Mucosa of stomach (tissue), 1 donor: ENCODE results near the gene RUNDC3A.
"Not testable (repeated sequence)": the region's sequence is repeated elsewhere in the genome, so short reads cannot be mapped to it uniquely, and the experiment has no call there.

Source experiments
- H3K27me3 ChIP-seq: one replicate; pipeline ENCODE4 v1.7.0; 2013; ENCODE audit warnings: mild to moderate bottlenecking, low read length; ENCODE audit not compliant: control insufficient read depth, insufficient read depth
- H3K36me3 ChIP-seq: one replicate; pipeline ENCODE4 v1.7.0; 2013; ENCODE audit warnings: low read length; ENCODE audit not compliant: control insufficient read depth, insufficient read depth
- H3K4me1 ChIP-seq: one replicate; pipeline ENCODE4 v1.7.0; 2013; ENCODE audit warnings: mild to moderate bottlenecking, low read length; ENCODE audit not compliant: control insufficient read depth, insufficient read depth
- H3K4me3 ChIP-seq: one replicate; pipeline ENCODE4 v1.7.0; 2013; ENCODE audit warnings: low read length
- H3K9ac ChIP-seq: one replicate; pipeline ENCODE4 v1.7.0; 2013; ENCODE audit warnings: mild to moderate bottlenecking, low read length, moderate library complexity
- H3K9me3 ChIP-seq: one replicate; pipeline ENCODE4 v1.7.0; 2013; ENCODE audit warnings: mild to moderate bottlenecking, low read length, moderate library complexity; ENCODE audit not compliant: control insufficient read depth
- donor health status: Pancreatic carcinoma.

RUNDC3A gene

GRCh38 chr17:44360144-44360533, 51.7 kb downstream of the RUNDC3A start:
- no peak overlapping the region for H3K9ac ChIP-seq
- H3K4me3 ChIP-seq: no peak overlapping the region
- no peaks in the 10 kb centered on the region for H3K4me1 ChIP-seq
- H3K36me3 ChIP-seq: no peaks in the 10 kb centered on the region
- H3K9me3 ChIP-seq: no peaks in the 10 kb centered on the region
- peaks cover 26% of the 10 kb centered on the region for H3K27me3 ChIP-seq

GRCh38 chr17:44360826-44361225, 52.4 kb downstream of the RUNDC3A start:
- Histone ChIP-seq H3K9me3 (no peaks in the 10 kb centered on the region), H3K27me3 (peaks cover 26% of the 10 kb centered on the region), H3K9ac (no peak overlapping the region), H3K4me3 (no peak overlapping the region), H3K4me1 (no peaks in the 10 kb centered on the region), H3K36me3 (no peaks in the 10 kb centered on the region)

GRCh38 chr17:44361292-44362260, 53.2 kb downstream of the RUNDC3A start:
- Histone ChIP-seq H3K9me3 (no peaks in the 10 kb centered on the region), H3K36me3 (no peaks in the 10 kb centered on the region), H3K4me1 (no peaks in the 10 kb centered on the region), H3K27me3 (peaks cover 29% of the 10 kb centered on the region), H3K4me3 (no peak overlapping the region), H3K9ac (no peak overlapping the region)

GRCh38 chr17:44362459-44362948, 54.1 kb downstream of the RUNDC3A start:
- Histone ChIP-seq H3K9me3 (no peaks in the 10 kb centered on the region), H3K9ac (no peak overlapping the region), H3K4me1 (no peaks in the 10 kb centered on the region), H3K4me3 (no peak overlapping the region), H3K27me3 (peaks cover 32% of the 10 kb centered on the region), H3K36me3 (no peaks in the 10 kb centered on the region)

- no peaks in the 10 kb centered on the region for H3K9me3 ChIP-seq
- H3K27me3 ChIP-seq: peaks cover 32% of the 10 kb centered on the region
- no peaks in the 10 kb centered on the region for H3K36me3 ChIP-seq
- H3K9ac ChIP-seq: no peak overlapping the region
- no peaks in the 10 kb centered on the region for H3K4me1 ChIP-seq
- no peak overlapping the region for H3K4me3 ChIP-seq
Measured at GRCh38 chr17:44362949-44363612, 54.7 kb downstream of the RUNDC3A start.

GRCh38 chr17:44363613-44364159, 55.3 kb downstream of the RUNDC3A start, which contains the start of gene FAM171A2:
Gene FAM171A2 (minus strand): TSS chr17:44363853. CDS start chr17:44363714, 139 bp downstream.
- H3K27me3 ChIP-seq: peaks cover 32% of the 10 kb centered on the region
- no peak within 1 kb of the TSS for H3K4me3 ChIP-seq
- H3K9ac ChIP-seq: no peak within 1 kb of the TSS
- no peaks in the 10 kb centered on the region for H3K36me3 ChIP-seq
- H3K4me1 ChIP-seq: no peaks in the 10 kb centered on the region
- no peaks in the 10 kb centered on the region for H3K9me3 ChIP-seq

- H3K4me3 ChIP-seq: not testable (repeated sequence)
Measured at GRCh38 chr17:44365051-44365450, 56.6 kb downstream of the RUNDC3A start.

GRCh38 chr17:44367231-44367979, 59.0 kb downstream of the RUNDC3A start:
- H3K27me3 ChIP-seq: peaks cover 19% of the 10 kb centered on the region
- no peaks in the 10 kb centered on the region for H3K4me1 ChIP-seq
- H3K9ac ChIP-seq: no peak overlapping the region
- H3K36me3 ChIP-seq: no peaks in the 10 kb centered on the region
- no peaks in the 10 kb centered on the region for H3K9me3 ChIP-seq
- no peak overlapping the region for H3K4me3 ChIP-seq

More at GRCh38 chr17:44365051-44365450, 56.6 kb downstream of the RUNDC3A start:
- not testable (repeated sequence) for H3K4me1 ChIP-seq, H3K9ac ChIP-seq, H3K36me3 ChIP-seq, H3K9me3 ChIP-seq
- peaks cover 32% of the 10 kb centered on the region for H3K27me3 ChIP-seq
